GM21526 (cell line): ENCODE measurements around the gene SYCP2.

Source experiments
- ATAC-seq: cut with Tn5 transposase; IDR thresholded peaks from one replicate; pipeline ENCODE4 v1.9.1; 2021; ENCODE audit warnings: moderate library complexity; ENCODE audit not compliant: unreplicated experiment, low FRiP score

The SYCP2 gene

GRCh38 chr20:59839400-59839799, 94.0 kb downstream of the SYCP2 start:
- ATAC-seq: no peak

- ATAC-seq: peak; percentile 71
These were observed 95.6 kb downstream of the SYCP2 start for GRCh38 chr20:59837623-59838394.

- ATAC-seq: no peak
These were observed 96.7 kb downstream of the SYCP2 start for GRCh38 chr20:59836767-59837166.

GRCh38 chr20:59835448-59836395, 97.7 kb downstream of the SYCP2 start:
- ATAC-seq: no peak

GRCh38 chr20:59835057-59835447, 98.4 kb downstream of the SYCP2 start:
- no peak for ATAC-seq

- ATAC-seq: no peak
These were observed 100.8 kb downstream of the SYCP2 start for GRCh38 chr20:59832406-59833363.

GRCh38 chr20:59831916-59832270, 101.5 kb downstream of the SYCP2 start:
- ATAC-seq: no peak

- no peak for ATAC-seq
These were observed 102.2 kb downstream of the SYCP2 start for GRCh38 chr20:59831024-59831915.

GRCh38 chr20:59830665-59831023, 102.8 kb downstream of the SYCP2 start:
- no peak for ATAC-seq

- no peak for ATAC-seq
These were observed 103.4 kb downstream of the SYCP2 start for GRCh38 chr20:59829786-59830664.

GRCh38 chr20:59829054-59829785, 104.2 kb downstream of the SYCP2 start:
- no peak for ATAC-seq

GRCh38 chr20:59828125-59829053, 105.0 kb downstream of the SYCP2 start:
- no peak for ATAC-seq

- ATAC-seq: no peak
These were observed 106.0 kb downstream of the SYCP2 start for GRCh38 chr20:59827138-59828056.

GRCh38 chr20:59825944-59826759, 107.3 kb downstream of the SYCP2 start:
- no peak for ATAC-seq

GRCh38 chr20:59825563-59825920, 107.9 kb downstream of the SYCP2 start:
- ATAC-seq: no peak
